ENCODE results near the gene BABAM2. TPM values are rescaled to one million over a fixed set of nuclear protein-coding genes. Genes with fewer than 3 reads are reported as not detected.
"Not testable (repeated sequence)": the region's sequence is repeated elsewhere in the genome, so short reads cannot be mapped to it uniquely, and the experiment has no call there.

BABAM2 gene
- total RNA-seq, 1 donor from 2014 or later: 34.6 TPM

DNA sequence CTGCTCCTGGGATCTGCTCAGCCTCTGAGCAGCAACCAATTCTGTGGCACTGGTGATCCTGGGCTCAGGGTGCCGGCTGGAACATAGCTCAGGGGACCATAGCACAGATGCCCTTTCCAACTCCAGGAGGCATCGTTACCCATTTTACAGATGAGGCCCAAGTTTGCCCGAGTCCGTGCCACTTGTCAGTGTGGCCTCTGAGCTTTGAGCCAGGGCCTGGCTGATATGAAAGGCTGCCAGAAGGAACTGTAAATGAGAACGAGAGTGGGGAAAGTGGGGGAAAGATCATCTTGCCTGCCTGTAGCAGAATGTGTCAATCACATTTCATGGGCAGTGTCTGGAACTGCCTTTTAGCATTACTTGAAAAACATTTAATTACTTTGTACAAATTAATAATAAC lies 478.8 kb downstream of the BABAM2 start:
- H3K36me3 Mint-ChIP-seq: no peaks in the 10 kb centered on the region
- no peak overlapping the region for H3K4me3 ChIP-seq
- H3K79me2 ChIP-seq (ENCODE audit: low read depth): no peaks in the 10 kb centered on the region
- H3K27me3 Mint-ChIP-seq (ENCODE audit: insufficient read depth, low read depth): peaks cover under 1% of the 10 kb centered on the region
- H3K9me3 Mint-ChIP-seq: no peaks in the 10 kb centered on the region
- peaks cover 3% of the 10 kb centered on the region for H3K4me1 ChIP-seq
- no peak overlapping the region for H2AFZ ChIP-seq (replicated peaks)
- no peak overlapping the region for H3K27ac ChIP-seq
- TF ChIP-seq EZH2phosphoT487 (IDR thresholded peaks at IDR 0.05) (no peak), EZH2 (IDR thresholded peaks at IDR 0.05) (no peak)
- TF ChIP-seq, protein P1, sequence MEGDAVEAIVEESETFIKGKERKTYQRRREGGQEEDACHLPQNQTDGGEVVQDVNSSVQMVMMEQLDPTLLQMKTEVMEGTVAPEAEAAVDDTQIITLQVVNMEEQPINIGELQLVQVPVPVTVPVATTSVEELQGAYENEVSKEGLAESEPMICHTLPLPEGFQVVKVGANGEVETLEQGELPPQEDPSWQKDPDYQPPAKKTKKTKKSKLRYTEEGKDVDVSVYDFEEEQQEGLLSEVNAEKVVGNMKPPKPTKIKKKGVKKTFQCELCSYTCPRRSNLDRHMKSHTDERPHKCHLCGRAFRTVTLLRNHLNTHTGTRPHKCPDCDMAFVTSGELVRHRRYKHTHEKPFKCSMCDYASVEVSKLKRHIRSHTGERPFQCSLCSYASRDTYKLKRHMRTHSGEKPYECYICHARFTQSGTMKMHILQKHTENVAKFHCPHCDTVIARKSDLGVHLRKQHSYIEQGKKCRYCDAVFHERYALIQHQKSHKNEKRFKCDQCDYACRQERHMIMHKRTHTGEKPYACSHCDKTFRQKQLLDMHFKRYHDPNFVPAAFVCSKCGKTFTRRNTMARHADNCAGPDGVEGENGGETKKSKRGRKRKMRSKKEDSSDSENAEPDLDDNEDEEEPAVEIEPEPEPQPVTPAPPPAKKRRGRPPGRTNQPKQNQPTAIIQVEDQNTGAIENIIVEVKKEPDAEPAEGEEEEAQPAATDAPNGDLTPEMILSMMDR (IDR thresholded peaks at IDR 0.05): no peak
- H3K9ac ChIP-seq: no peak overlapping the region
- no peaks in the 10 kb centered on the region for H3K36me3 ChIP-seq
- H3K4me2 ChIP-seq: no peak overlapping the region
- no peaks in the 10 kb centered on the region for H3K27me3 ChIP-seq
- no peaks in the 10 kb centered on the region for H3F3A ChIP-seq (ENCODE audit: low read depth)
- DNase-seq (ENCODE audit: low spot score): no peak
- peaks cover 19% of the 10 kb centered on the region for H3K4me1 Mint-ChIP-seq
- H4K20me1 ChIP-seq (ENCODE audit: low read depth): no peaks in the 10 kb centered on the region
- H3K27ac Mint-ChIP-seq: no peak overlapping the region
- H3K9me3 ChIP-seq (ENCODE audit: low read depth): no peaks in the 10 kb centered on the region
- H3K4me3 Mint-ChIP-seq: no peak overlapping the region

DNA sequence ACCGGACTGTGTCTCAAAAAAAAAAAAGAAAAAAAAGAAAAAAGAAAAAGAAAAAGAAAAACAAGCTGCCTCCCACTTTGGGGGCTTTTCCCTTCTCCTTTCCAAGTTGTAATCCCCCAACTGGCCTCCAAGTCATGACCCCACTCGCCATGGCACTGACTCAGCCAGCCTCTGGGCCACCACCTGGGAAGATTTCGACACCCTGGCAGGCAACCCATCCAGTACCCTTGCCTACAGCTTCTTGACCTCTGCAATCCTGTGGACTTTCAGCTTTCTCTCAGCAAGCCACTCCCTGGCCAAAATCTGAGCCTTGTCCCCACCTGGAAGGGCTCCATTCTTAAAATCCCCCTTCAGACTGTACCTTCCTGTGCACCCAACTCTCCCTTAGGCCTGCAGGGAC lies 479.8 kb downstream of the BABAM2 start:
- no peaks in the 10 kb centered on the region for H3K79me2 ChIP-seq (ENCODE audit: low read depth)
- no peaks in the 10 kb centered on the region for H4K20me1 ChIP-seq (ENCODE audit: low read depth)
- DNase-seq (ENCODE audit: low spot score): no peak
- TF ChIP-seq EZH2phosphoT487 (IDR thresholded peaks at IDR 0.05) (no peak), EZH2 (IDR thresholded peaks at IDR 0.05) (no peak)
- TF ChIP-seq, protein P1 (IDR thresholded peaks at IDR 0.05): no peak
- no peak overlapping the region for H3K4me3 Mint-ChIP-seq
- no peak overlapping the region for H3K4me3 ChIP-seq
- H3K36me3 ChIP-seq: no peaks in the 10 kb centered on the region
- H3K27ac Mint-ChIP-seq: no peak overlapping the region
- peaks cover 13% of the 10 kb centered on the region for H3K4me1 Mint-ChIP-seq
- H3K4me2 ChIP-seq: no peak overlapping the region
- H3K9me3 Mint-ChIP-seq: no peaks in the 10 kb centered on the region
- H3K27ac ChIP-seq: no peak overlapping the region
- no peaks in the 10 kb centered on the region for H3K27me3 ChIP-seq
- no peaks in the 10 kb centered on the region for H3K36me3 Mint-ChIP-seq
- no peak overlapping the region for H2AFZ ChIP-seq (replicated peaks)
- no peaks in the 10 kb centered on the region for H3K27me3 Mint-ChIP-seq (ENCODE audit: insufficient read depth, low read depth)
- no peaks in the 10 kb centered on the region for H3F3A ChIP-seq (ENCODE audit: low read depth)
- H3K4me1 ChIP-seq: peaks cover 3% of the 10 kb centered on the region
- no peak overlapping the region for H3K9ac ChIP-seq
- no peaks in the 10 kb centered on the region for H3K9me3 ChIP-seq (ENCODE audit: low read depth)

GRCh38 chr2:28371728-28372127 lies 481.2 kb downstream of the BABAM2 start:
- H4K20me1 ChIP-seq (ENCODE audit: low read depth); H3K9me3 ChIP-seq (ENCODE audit: low read depth); H3K27me3 ChIP-seq; H3F3A ChIP-seq (ENCODE audit: low read depth); H2AFZ ChIP-seq (replicated peaks); DNase-seq (ENCODE audit: low spot score); H3K4me3 Mint-ChIP-seq; H3K36me3 Mint-ChIP-seq; H3K79me2 ChIP-seq (ENCODE audit: low read depth); H3K27me3 Mint-ChIP-seq (ENCODE audit: insufficient read depth, low read depth); H3K4me1 ChIP-seq; H3K36me3 ChIP-seq; H3K9me3 Mint-ChIP-seq; H3K27ac ChIP-seq; H3K9ac ChIP-seq; H3K27ac Mint-ChIP-seq; H3K4me3 ChIP-seq; H3K4me2 ChIP-seq: not testable (repeated sequence)
- peaks cover 11% of the 10 kb centered on the region for H3K4me1 Mint-ChIP-seq

DNA sequence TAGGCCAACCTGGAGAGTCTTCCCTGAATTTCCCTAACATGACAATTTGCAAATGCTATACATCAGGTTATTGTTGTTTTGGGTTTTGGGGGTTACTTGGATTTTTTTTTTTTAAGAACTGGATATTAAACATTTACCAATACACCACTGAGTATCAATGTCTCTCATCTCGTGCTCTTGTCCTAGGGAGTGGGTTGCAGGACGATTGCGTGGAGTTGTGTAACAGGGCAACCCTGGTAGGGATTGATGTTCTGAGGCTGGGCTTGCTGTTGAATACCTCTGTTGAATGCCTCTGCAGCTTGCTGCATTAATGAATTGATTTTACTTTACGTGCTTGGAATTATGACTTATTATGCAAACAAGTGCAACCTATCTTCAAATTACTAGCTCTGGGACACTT lies 483.3 kb downstream of the BABAM2 start:
- Histone ChIP-seq H3K79me2 (ENCODE audit: low read depth) (no peaks in the 10 kb centered on the region), H3F3A (ENCODE audit: low read depth) (no peaks in the 10 kb centered on the region), H3K4me1 (peaks cover 12% of the 10 kb centered on the region), H3K36me3 (no peaks in the 10 kb centered on the region), H3K4me3 (no peak overlapping the region), H3K9me3 (ENCODE audit: low read depth) (no peaks in the 10 kb centered on the region), H3K9ac (no peak overlapping the region), H3K27ac (no peak overlapping the region), H2AFZ (replicated peaks) (no peak overlapping the region), H3K27me3 (no peaks in the 10 kb centered on the region), H3K4me2 (no peak overlapping the region), H4K20me1 (ENCODE audit: low read depth) (no peaks in the 10 kb centered on the region)
- no peak for DNase-seq (ENCODE audit: low spot score)
- no peak overlapping the region for H3K4me3 Mint-ChIP-seq
- no peaks in the 10 kb centered on the region for H3K36me3 Mint-ChIP-seq
- H3K27ac Mint-ChIP-seq: no peak overlapping the region
- peaks cover 3% of the 10 kb centered on the region for H3K27me3 Mint-ChIP-seq (ENCODE audit: insufficient read depth, low read depth)
- H3K9me3 Mint-ChIP-seq: no peaks in the 10 kb centered on the region
- TF ChIP-seq, protein P1 (IDR thresholded peaks at IDR 0.05): no peak
- TF ChIP-seq EZH2phosphoT487 (IDR thresholded peaks at IDR 0.05) (no peak), EZH2 (IDR thresholded peaks at IDR 0.05) (no peak)
- H3K4me1 Mint-ChIP-seq: peaks cover 4% of the 10 kb centered on the region

Measured in neural progenitor cell (in vitro differentiated cells).